HG03575 (cell line): ENCODE results near the gene OST4.

Experiments used
- ATAC-seq: cut with Tn5 transposase; IDR thresholded peaks from one replicate; pipeline ENCODE4 v1.9.1; 2021; ENCODE audit not compliant: unreplicated experiment, insufficient number of reproducible peaks, low FRiP score; ENCODE audit errors: extremely low read depth

OST4 gene

DNA sequence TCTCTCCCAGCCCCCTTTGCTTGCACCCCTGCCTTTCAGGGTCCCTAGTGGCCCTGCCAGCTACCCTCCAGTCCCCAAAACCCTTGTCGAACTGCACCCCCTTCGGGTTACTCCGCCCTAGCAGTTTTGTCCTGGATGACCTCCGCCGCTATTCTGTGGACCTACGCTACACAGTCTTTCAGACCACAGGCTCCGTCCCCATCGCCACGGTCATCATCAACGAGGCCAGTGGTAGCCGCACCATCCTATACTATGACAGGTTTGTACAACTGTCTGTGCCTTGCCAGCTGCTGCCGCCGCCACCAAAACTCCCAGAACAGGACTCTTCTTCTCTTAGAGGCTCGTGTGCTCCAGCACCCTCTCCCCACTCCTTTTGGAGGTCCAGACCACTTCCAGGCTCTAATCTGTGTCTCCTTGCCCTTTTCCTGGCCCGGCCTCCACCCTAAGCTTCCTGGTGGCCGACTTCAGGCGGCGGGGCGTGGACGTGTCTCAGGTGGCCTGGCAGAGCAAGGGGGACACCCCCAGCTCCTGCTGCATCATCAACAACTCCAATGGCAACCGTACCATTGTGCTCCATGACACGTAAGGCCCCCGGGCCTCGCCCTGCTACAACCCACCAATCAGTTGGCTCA, 23.0 kb upstream of the OST4 start:
- ATAC-seq: no peak

DNA sequence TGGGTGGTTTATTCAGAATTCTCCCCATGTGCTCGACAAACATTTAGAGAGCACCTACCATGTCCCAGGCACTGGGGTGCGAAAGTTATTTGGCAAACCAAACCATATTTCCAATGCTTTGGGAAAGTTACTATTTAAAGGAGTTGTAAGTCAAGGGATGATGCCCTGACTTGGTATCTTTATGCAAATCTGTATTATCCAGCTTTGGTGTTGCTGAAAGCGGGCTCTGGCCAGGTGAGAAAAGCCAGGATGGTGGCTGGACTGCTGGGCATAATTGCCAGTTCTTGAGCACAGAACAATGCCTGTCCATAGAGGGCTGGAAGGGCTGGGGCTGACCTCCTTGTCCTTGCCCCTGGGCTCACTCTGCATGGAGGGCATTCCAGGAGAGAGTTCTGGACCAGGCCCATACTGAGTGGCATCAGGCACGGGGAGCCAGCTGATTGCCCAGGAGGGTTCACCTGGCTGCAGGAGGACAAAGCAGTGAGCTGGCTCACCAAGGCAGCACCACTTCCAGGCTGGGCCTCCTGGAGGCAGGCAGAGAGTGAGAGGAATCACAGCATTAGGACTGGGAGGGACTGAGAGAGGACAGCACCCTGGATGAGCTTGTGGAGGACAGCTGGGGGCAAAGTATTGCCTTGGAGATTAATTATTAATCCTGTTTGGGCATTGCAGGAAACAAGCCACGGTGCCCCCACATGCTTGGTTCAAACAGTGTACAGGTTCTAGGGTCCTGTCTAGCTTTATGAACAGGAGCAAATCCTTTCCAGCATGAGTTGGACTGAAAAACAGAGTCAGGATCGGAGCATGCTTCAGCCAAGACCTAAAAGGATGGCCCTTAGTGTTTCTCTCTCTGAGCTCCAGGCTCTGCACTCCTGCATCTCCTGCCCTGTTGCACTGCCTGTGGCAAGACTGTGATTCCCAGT, 22.2 kb upstream of the OST4 start:
- ATAC-seq: no peak

DNA sequence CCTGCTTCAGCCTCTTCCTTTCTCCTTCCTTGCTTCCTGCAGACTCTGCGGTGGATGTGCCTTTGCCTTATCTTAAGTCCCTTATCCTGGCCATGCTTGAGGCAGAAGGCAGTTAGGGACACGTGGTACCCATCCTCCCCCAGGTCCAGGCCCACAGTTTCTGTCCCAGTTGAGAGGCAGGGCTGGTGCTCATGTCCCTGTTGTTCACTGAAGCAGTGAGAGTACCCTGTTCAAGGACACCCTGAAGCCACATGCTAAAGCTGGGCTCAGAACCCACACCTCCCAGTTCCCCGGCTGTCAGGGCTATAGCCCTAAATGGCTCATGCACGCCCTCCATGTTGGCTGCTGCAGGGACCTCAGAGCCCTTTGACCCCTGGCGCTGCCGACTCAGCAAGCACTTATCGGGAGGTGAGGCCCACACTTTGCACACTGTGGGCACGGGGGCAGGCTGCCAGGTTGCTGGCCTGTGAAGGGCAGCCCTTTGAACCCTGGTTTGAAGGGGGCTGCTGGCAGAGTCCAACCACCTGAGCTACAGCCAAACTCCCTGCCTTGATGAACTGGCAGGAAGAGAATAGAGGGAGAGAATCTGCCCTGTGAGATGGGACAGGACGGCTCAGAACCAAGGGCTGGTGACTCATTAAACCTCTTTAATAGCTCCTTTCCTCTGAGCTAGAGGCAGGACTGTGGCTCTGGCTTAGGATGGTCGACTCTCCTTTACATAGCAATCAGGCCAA, 21.4 kb upstream of the OST4 start:
- ATAC-seq: no peak

DNA sequence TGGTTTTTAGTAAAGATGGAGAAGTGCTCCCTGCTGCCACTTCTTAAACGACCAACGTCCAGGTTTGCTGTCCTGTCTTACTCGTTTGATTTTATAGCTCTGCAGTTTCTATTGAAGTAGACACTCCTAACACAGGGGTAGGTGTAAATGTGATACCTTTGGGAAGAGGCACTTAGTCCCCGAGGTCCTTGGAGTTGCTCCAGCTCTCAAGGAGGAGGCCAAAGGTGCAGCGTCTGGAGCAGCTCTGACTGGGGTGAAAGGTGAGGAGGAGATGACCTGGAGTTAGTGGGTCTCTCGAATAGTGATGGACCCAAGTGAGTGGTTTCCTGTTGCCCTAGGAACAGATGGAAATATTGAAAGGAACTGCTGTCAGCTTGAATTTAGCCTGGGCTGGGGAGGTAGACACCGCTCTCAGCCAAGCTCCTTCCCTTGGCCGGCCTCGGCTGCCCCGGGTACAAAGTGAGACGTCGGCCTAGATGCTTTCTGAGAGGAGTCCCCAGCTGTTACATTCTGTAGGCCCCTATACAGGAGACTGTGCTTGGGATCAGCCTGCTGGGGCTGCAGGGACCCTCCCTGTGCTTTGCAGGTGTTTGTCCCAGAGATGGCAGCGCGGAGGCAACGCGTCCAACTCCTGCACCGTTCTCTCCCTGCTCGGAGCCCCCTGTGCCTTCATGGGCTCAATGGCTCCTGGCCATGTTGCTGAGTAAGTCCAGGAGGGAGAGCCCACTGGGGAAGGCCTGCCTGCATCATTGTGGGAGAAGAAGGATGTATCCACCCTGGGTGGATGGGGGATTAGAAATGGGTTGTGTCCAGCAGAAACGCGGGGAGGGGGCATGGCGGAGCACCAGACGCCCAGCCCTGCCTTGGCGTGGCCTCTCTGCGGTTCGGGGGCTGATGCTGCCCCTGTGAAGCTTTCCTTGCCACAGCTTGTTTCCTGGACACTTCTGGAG, 20.6 kb upstream of the OST4 start:
- ATAC-seq: no peak

DNA sequence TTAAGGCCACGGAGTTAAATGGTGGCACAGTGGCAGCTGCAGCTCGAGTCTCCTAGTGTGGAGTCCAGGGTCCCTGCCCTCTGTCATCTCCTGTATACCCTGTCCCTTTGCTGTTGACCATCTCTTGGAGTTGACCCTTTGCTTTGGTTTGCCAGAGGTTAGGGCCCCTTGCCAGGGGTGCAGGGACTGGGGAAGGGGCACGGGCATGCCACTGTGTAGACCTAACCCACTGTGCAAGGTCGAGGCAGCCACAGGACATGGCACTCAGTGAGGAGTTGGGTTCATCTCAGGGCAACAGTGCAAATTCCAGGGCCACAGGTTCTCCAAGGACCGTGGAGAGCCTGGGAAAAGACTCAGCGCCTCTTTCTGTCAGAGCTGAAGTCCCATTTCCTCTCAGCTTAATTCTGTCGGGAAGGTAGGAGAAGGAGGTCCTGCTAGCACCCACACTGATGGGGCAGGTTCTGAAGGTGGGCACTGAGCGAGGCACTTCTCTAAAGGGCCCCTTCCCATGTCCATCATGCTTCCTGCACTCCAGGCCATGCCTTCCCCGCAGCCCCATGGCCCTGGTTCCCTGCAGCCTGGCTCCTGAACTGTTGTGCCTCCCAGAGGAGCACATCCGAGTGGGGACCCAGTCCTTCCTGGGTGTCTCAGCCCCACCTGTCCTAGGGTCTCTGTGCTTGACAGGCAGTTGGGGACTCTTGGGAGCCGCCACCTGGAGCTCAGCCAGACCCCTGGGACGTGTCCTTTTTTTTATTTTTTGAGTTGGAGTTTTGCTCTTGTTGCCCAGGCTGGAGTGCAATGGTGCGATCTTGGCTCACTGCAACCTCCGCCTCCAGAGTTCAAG, 17.9 kb upstream of the OST4 start:
- ATAC-seq: no peak

DNA sequence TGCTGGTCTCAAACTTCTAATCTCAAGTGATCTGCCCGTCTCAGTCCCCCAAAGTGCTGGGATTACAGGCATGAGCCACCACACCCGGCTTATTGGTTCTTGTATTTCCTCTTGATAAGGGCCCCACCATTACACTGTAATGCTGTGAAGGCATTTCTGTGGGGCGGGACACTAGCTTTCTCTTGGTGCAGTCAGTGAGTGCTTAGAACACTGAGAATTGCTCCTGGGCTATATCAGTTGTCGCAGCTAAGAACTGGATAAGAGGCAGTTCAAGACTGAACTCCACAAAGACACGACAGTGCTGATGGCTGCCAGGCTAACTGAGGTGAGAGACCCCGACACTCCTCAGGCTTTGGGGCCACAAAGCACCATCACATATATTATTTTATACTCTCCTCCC, 17.2 kb upstream of the OST4 start:
- no peak for ATAC-seq

DNA sequence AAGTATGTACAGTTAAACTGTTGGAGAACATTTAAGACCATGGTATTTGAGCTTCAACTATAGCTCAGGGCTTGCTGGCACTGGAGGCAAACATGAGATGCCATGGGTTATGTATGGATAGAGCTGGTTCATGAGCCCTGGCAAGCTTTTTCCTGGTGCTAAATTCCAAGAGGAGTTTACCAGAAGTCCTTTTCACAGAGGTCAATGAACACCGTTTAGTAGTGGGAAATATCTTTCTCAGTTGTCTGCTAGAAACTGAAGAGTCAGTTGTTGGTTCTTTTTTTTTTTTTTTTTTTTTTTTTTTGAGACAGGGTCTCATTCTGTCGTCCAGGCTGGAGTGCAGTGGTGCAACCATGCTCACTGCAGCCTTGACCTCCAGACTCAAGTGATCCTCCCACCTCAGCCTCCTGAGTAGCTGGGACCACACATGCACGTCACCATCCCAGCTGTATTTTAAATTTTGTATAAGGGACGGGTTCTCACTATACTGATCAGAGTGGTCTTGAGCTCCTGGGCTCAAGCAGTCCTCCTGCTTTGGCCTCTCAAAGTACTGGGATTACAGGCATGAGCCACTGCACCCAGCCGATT, 16.5 kb upstream of the OST4 start:
- no peak for ATAC-seq

DNA sequence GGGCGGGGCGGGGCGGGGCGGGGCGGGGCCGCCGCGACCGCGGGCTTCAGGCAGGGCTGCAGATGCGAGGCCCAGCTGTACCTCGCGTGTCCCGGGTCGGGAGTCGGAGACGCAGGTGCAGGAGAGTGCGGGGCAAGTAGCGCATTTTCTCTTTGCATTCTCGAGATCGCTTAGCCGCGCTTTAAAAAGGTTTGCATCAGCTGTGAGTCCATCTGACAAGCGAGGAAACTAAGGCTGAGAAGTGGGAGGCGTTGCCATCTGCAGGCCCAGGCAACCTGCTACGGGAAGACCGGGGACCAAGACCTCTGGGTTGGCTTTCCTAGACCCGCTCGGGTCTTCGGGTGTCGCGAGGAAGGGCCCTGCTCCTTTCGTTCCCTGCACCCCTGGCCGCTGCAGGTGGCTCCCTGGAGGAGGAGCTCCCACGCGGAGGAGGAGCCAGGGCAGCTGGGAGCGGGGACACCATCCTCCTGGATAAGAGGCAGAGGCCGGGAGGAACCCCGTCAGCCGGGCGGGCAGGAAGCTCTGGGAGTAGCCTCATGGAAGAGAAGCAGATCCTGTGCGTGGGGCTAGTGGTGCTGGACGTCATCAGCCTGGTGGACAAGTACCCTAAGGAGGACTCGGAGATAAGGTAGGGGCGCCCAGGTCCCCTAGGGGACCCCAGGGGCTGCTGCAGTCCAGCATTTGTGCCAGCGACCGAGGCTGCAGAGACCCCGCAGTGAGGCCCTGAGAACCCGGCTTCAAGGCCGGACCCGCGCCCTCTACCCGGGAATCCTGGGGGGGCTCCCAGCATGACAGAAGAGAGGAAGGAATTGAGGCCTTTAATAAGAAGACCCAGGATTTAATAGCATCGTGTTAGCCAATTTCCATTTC, 15.5 kb upstream of the OST4 start, which contains the start of gene KHK:
KHK (plus strand) TSS at position 49 of the 870 bp plus-strand sequence; CDS start at position 537, 488 bp downstream.
- no peak for ATAC-seq

DNA sequence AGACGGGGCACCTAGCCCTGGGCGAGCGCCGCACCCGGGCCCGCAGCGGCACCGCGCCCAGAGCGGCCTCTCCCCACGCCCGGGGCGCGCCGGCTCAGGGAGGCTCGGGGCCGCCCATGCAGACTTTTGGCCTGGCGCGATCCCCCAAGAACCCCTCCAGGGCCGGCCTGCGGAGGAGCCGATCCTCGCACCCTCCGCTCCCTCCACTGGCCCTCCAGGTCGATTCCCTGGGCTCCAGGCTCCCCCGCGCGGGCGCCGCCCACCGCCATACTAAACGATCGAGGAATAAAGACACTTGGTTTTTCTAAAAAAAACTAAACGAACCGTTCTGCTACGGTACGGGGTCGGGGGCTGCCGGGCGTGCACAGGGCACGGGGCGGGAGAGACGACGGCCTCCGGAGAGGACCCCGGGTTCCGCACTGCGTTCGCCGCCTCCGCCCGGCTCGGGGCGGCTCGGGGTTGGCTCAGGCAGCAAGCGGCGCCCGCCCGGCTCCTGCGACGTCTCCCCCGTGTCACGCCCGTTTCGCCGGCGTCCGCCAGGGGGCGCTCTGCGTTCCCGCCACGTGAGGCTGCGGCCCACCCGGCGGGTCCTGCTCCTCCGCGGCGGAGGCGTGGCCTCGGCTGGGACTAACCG, 14.8 kb upstream of the OST4 start:
- no peak for ATAC-seq

DNA sequence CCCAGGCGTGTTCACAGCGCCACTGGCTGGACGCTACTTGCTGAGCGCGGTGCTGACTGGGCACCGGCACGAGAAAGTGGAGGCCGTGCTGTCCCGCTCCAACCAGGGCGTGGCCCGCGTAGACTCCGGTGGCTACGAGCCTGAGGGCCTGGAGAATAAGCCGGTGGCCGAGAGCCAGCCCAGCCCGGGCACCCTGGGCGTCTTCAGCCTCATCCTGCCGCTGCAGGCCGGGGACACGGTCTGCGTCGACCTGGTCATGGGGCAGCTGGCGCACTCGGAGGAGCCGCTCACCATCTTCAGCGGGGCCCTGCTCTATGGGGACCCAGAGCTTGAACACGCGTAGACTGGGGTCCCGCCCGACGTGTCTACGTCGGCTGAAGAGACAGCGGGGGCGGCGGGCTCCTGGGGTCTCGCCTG, 14.2 kb upstream of the OST4 start:
- ATAC-seq: no peak

DNA sequence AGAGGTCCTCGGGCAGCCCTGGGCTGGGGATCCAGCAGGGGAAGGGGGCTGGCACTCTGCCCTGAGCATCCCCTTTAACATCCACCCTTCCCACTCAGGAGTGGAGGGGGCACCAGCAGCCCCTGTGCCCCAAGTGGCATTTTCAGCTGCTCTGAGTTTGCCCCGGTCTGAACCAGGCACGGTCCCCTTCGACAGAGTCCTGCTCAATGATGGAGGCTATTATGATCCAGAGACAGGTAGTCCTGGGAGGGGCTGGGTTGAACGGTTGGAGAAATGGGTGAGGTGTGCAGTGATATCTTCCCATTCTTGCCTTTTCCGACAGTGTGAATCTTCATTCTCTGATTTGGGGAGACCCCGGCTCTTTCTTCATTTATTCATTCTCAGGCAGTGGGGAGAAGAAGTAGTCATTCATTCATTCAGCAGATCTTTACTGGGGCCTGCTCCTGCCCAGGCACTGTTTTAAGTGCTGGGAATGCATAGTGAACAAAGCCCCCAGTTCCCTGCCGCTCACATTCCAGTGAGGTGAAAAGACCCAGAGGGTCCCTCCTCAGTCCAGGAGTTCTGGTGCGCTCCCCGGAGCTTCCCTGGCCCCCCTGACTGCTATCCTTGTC, 13.7 kb upstream of the OST4 start:
- ATAC-seq: no peak

DNA sequence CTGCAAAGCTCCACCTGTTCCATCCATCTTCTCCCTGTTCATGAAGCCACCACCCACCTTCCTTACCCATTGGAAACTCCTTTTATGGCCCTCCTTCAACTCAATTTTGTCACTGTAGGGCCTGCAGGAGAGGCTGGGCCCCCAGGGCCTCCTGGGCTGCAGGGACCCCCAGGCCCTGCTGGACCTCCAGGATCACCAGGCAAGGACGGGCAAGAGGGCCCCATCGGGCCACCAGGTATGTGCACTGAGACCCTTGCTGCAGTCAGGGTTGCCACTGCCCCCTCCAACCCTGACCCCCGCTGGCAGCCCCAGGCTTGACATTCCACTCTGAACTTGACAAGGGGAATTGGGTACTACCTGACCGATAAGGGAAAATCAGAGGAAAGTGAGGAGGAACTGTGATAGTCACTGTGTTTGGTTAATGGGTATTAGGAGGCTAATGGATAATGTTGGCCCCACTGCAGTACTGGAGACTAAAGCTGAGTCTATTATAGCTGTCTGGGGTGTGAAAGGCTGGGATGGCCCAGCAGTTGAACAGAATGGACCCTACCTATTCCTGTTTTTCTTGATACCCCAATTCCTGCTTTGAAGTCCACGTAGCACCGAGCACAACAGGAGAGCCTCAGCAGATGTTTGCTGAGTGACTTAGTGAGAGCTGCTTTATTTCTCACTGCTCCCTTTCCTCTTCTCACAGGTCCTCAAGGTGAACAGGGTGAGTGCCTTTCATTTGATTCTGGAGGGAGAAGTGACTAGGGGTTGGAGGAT, 13.0 kb upstream of the OST4 start:
- ATAC-seq: no peak

DNA sequence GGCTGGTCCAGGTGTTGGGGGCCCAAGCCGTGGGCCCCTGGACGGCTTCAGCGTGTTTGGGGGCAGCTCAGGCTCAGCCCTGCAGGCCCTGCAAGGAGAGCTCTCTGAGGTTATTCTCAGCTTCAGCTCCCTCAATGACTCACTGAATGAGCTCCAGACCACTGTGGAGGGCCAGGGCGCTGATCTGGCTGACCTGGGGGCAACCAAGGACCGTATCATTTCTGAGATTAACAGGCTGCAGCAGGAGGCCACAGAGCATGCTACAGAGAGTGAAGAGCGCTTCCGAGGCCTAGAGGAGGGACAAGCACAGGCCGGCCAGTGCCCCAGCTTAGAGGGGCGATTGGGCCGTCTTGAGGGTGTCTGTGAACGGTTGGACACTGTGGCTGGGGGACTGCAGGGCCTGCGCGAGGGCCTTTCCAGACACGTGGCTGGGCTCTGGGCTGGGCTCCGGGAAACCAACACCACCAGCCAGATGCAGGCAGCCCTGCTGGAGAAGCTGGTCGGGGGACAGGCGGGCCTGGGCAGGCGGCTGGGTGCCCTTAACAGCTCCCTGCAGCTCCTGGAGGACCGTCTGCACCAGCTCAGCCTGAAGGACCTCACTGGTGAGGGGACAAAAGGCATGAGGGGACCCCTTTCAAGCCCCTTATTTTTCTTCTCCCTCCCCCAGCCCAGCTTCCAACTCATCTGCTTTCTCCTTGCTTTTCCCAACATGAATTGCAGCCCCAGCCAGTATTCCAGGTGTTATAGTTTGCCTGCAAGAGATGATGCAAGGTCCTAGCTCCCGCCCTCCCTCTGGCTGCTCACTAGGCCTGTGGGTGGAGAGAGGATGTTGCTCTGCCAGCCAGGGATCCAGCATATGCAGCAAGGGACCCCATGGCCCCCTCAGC, 12.2 kb upstream of the OST4 start:
- no peak for ATAC-seq

DNA sequence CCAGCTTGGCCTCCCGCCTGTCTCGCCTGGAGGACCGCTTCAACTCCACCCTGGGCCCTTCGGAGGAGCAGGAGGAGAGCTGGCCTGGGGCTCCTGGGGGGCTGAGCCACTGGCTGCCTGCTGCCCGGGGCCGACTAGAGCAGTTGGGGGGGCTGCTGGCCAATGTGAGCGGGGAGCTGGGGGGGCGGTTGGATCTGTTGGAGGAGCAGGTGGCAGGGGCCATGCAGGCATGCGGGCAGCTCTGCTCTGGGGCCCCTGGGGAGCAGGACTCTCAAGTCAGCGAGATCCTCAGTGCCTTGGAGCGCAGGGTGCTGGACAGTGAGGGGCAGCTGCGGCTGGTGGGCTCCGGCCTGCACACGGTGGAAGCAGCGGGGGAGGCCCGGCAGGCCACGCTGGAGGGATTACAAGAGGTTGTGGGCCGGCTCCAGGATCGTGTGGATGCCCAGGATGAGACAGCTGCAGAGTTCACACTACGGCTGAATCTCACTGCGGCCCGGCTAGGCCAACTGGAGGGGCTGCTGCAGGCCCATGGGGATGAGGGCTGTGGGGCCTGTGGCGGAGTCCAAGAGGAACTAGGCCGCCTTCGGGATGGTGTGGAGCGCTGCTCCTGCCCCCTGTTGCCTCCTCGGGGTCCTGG, 11.4 kb upstream of the OST4 start:
- ATAC-seq: no peak
